Stomach (tissue), 9 donors: Measurements from ENCODE around the gene PLEKHA5. TPM values are rescaled to one million over a fixed set of nuclear protein-coding genes. Genes with fewer than 3 reads are reported as not detected.

Experiments used
- DNase-seq, 2 donors: peaks; one replicate each; pipeline versions ENCODE4 v3.0.0 to v3.0.0-alpha.2; 2013 to 2019
- H3K27ac ChIP-seq, 5 donors: fragments of 200-600 bp in 4 of 5; sonication (generic) in 4 of 5; one replicate each; pipeline ENCODE4 v1.5.1; 2013 to 2019; ENCODE audit warnings: mild to moderate bottlenecking in 1 of 5, moderate library complexity in 1 of 5
- H3K27me3 ChIP-seq, 3 donors: fragments of 200-600 bp; sonication (generic); one replicate each; pipeline ENCODE4 v1.5.1; 2017 to 2019; ENCODE audit warnings: mixed run types in 1 of 3
- H3K36me3 ChIP-seq, 4 donors: fragments of 200-600 bp; sonication (generic); 1 replicate in 3 of 4; 2 replicates in 1 of 4; pipeline ENCODE4 v1.5.1; 2016 to 2019
- H3K4me1 ChIP-seq, 4 donors: fragments of 200-600 bp; sonication (generic); one replicate each; pipeline ENCODE4 v1.5.1; 2016 to 2019
- H3K4me3 ChIP-seq, 4 donors: fragments of 200-600 bp; sonication (generic) in 3 of 4; one replicate each; pipeline ENCODE4 v1.5.1; 2016 to 2019; ENCODE audit warnings: mild to moderate bottlenecking in 1 of 4
- H3K9me3 ChIP-seq, 4 donors: fragments of 200-600 bp; sonication (generic); one replicate each; pipeline ENCODE4 v1.5.1; 2016 to 2019
- EP300 ChIP-seq: sonication (generic); formaldehyde crosslinking; IDR thresholded peaks from one replicate; pipeline ENCODE4 v1.6.1; 2017; ENCODE audit warnings: antibody characterized with exemption
- POLR2A ChIP-seq, 4 donors: fragments of 450-650 bp; IDR thresholded peaks; one replicate each; pipeline ENCODE4 v1.6.1; 2016; ENCODE audit warnings: antibody characterized with exemption in 4 of 4, control low read depth in 2 of 4, mild to moderate bottlenecking in 1 of 4, moderate library complexity in 1 of 4
- POLR2AphosphoS5 ChIP-seq, 3 donors: sonication (generic); formaldehyde crosslinking; IDR thresholded peaks; one replicate each; pipeline ENCODE4 v1.6.1; 2016; ENCODE audit warnings: antibody characterized with exemption in 3 of 3
- WGBS, 5 donors: extraction: QIAGEN DNeasy Blood & Tissue Kit in 3 of 5; methylation state at CpG; one replicate each; pipeline versions ENCODE4 v1.1.5 to v1.1.7; 2013 to 2018; 5-methylcytosine and 5-hydroxymethylcytosine counted together
- intact Hi-C: fragments of 100-400 bp; cut with DNase I; formaldehyde crosslinking; loops from one replicate; pipeline ENCODE4 v1.15.1; 2023; ENCODE audit warnings: low total_unique reads
- polyA plus RNA-seq, 3 donors: library from polyadenylated mRNA; stranded (reverse); fragments of 200-250 nt; gene quantifications; one replicate each; pipeline ENCODE4 v1.2.3, GENCODE V29; 2013
- total RNA-seq, 5 donors: library from RNA; depleted of rRNA; stranded (reverse); fragments of >200 nt; gene quantifications; one replicate each; pipeline versions ENCODE4 v1.1.0 to v1.2.3, GENCODE V29; 2014 to 2016
- TF ChIP-seq, protein P1 (sequence below), 7 experiments: fragments of 450-650 bp in 4 of 7; fragments of 200-600 bp in 3 of 7; sonication (generic) in 3 of 7; IDR thresholded peaks; one replicate each; pipeline ENCODE4 v1.5.1; 2016 to 2019; ENCODE audit warnings: antibody characterized with exemption in 7 of 7, control low read depth in 2 of 7, mild to moderate bottlenecking in 1 of 7
- donor health status: healthy with polysubstance abuse.
- donor health status: Bipolar disorder and iron deficiency.
- donor health status: healthy.

The PLEKHA5 gene
- total and polyA plus RNA-seq, 8 donors: 13.8 to 156 (median 36.6) TPM

DNA sequence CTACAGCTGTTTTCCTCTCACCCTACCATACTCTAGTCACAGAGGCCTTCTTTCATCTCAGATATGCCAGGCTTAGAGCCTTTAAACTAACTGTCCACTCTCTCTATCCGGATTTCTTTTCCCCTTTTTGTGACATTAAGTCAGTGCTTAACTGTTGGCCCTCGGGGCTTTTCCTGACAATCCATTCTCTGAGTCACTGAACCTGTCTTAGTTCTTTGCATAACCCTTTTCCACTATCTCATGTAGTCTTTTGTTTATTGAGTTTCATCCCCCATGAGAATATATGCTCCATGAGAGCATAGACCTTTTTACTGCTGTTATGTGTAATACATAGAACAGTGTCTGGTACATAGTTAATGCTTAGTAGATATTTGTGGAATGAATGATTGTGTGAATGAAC, 68.7 kb downstream of the PLEKHA5 start:
- Histone ChIP-seq H3K27ac (no peak overlapping the region), H3K36me3 (no peaks in the 10 kb centered on the region), H3K9me3 (no peaks in the 10 kb centered on the region), H3K4me1 (peaks cover 0 to 50% (median 8%) of the 10 kb centered on the region in 4 donors), H3K4me3 (no peak overlapping the region), H3K27me3 (no peaks in the 10 kb centered on the region)
- WGBS, 5 donors: 50 to 70% (median 68%) methylated on average over 2 of the region's 2 CpGs
- intact Hi-C loops: no loop called here
- DNase-seq: no peak
- TF ChIP-seq POLR2A (IDR thresholded peaks at IDR 0.05) (no peak), EP300 (no peak)
- TF ChIP-seq, protein P1, sequence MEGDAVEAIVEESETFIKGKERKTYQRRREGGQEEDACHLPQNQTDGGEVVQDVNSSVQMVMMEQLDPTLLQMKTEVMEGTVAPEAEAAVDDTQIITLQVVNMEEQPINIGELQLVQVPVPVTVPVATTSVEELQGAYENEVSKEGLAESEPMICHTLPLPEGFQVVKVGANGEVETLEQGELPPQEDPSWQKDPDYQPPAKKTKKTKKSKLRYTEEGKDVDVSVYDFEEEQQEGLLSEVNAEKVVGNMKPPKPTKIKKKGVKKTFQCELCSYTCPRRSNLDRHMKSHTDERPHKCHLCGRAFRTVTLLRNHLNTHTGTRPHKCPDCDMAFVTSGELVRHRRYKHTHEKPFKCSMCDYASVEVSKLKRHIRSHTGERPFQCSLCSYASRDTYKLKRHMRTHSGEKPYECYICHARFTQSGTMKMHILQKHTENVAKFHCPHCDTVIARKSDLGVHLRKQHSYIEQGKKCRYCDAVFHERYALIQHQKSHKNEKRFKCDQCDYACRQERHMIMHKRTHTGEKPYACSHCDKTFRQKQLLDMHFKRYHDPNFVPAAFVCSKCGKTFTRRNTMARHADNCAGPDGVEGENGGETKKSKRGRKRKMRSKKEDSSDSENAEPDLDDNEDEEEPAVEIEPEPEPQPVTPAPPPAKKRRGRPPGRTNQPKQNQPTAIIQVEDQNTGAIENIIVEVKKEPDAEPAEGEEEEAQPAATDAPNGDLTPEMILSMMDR (IDR thresholded peaks at IDR 0.05): no peak

DNA sequence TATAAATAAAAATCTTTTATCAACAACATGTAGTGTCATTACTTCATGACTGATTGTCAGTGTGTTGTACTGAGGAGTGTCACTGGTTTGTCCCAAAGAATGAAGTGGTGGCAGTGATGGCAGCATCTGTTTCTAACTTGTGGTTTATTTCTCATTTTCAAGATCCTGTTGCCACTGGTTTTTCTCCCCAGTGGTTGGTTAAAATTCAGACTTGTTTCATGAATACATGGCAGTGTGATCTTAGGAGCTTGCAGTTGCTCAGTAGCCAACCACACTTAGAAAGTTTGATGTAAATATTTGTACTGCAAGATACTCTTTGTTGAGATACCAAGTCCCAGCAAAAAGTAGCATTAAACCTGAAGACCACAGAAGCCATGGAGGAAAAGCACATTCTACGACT, 69.8 kb downstream of the PLEKHA5 start:
- TF ChIP-seq POLR2AphosphoS5 (IDR thresholded peaks at IDR 0.05): no peak
- TF ChIP-seq, protein P1 (IDR thresholded peaks at IDR 0.05): no peak
- TF ChIP-seq POLR2A (IDR thresholded peaks at IDR 0.05): no peak
- no peak for TF ChIP-seq EP300
- Histone ChIP-seq H3K36me3 (no peaks in the 10 kb centered on the region), H3K4me3 (no peak overlapping the region), H3K27me3 (no peaks in the 10 kb centered on the region), H3K27ac (no peak overlapping the region), H3K4me1 (peaks cover 0 to 59% (median 11%) of the 10 kb centered on the region in 4 donors), H3K9me3 (no peaks in the 10 kb centered on the region)
- no peak for DNase-seq
- WGBS, 5 donors: 44 to 58% (median 54%) methylated on average over 1 of the region's 1 CpG
- intact Hi-C loops: no loop called here

DNA sequence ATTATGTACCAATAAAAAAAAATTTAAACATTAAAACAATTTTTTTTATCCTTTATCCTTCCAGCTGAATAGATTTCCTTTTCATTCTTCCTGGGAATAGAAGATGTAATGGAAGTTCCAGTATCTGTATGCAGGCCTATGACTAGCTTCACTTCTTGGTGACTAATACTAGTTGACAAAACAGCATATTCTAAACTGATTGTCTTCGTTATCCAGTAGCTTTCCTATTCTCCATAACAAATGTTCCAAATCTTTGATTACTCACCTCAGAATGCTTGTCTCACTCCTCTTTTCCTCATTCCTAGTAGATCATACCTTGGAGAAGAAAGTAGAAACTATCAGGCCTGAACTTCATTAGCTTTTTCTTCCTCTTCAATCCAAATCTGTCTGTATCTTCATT, 70.7 kb downstream of the PLEKHA5 start:
- Histone ChIP-seq H3K4me1 (peaks cover 0 to 63% (median 14%) of the 10 kb centered on the region in 4 donors), H3K9me3 (no peaks in the 10 kb centered on the region), H3K4me3 (no peak overlapping the region), H3K27ac (no peak overlapping the region), H3K27me3 (no peaks in the 10 kb centered on the region), H3K36me3 (no peaks in the 10 kb centered on the region)
- no peak for DNase-seq
- no peak for TF ChIP-seq POLR2A (IDR thresholded peaks at IDR 0.05)
- TF ChIP-seq POLR2AphosphoS5 (IDR thresholded peaks at IDR 0.05): no peak
- TF ChIP-seq EP300: no peak
- TF ChIP-seq, protein P1 (IDR thresholded peaks at IDR 0.05): no peak
- intact Hi-C loops: no loop called here
- WGBS, 5 donors: 73 to 88% (median 79%) methylated on average over 1 of the region's 1 CpG

DNA sequence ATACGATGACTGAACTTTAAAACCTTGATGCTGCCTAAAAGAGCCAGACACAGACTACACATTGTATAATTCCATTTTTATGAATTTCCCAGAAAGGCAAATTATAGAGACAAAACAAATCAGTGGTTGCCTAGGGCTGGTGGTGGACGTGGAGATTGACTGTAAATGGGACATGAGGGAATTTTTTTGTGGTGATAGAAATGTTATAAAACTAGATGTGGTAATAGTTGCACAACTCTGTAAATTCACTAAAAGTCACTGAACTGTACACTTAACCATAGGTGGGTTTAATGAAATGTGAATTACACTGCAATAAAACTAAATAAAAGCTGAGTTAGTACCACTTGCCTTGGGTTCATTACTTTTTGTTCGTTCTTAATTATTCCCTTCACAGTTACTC, 72.1 kb downstream of the PLEKHA5 start:
- WGBS, 5 donors: 82 to 94% (median 86%) methylated on average over 3 of the region's 3 CpGs
- no peak overlapping the region for H3K27ac ChIP-seq
- TF ChIP-seq POLR2AphosphoS5 (IDR thresholded peaks at IDR 0.05): no peak
- TF ChIP-seq, protein P1 (IDR thresholded peaks at IDR 0.05): no peak
- no peak for TF ChIP-seq EP300
- no peak for TF ChIP-seq POLR2A (IDR thresholded peaks at IDR 0.05)
- no peaks in the 10 kb centered on the region for H3K9me3 ChIP-seq
- no peaks in the 10 kb centered on the region for H3K36me3 ChIP-seq
- peaks cover 0 to 53% (median 14%) of the 10 kb centered on the region in 4 donors for H3K4me1 ChIP-seq
- no peak overlapping the region for H3K4me3 ChIP-seq
- intact Hi-C loops: no loop called here
- no peaks in the 10 kb centered on the region for H3K27me3 ChIP-seq
- no peak for DNase-seq
